ENCODE measurements around the gene ARNT2.
"Not testable (repeated sequence)": the region's sequence is repeated elsewhere in the genome, so short reads cannot be mapped to it uniquely, and the experiment has no call there.

Gene ARNT2

GRCh38 chr15:80404057-80404760, at the start of gene ARNT2:
Gene ARNT2, plus strand, starts transcription at chr15:80404382. Its CDS starts 134 bp downstream, at chr15:80404516.
- no peak for DNase-seq

GRCh38 chr15:80367094-80367493, 37.1 kb upstream of the ARNT2 start:
- no peak for DNase-seq

GRCh38 chr15:80367661-80368060, 36.5 kb upstream of the ARNT2 start:
- no peak for DNase-seq

GRCh38 chr15:80371924-80372323, 32.3 kb upstream of the ARNT2 start:
- no peak for DNase-seq

GRCh38 chr15:80374441-80374840, 29.7 kb upstream of the ARNT2 start:
- DNase-seq: no peak

- no peak for DNase-seq
Measured at GRCh38 chr15:80375968-80376891, 28.0 kb upstream of the ARNT2 start.

- DNase-seq: no peak
Measured at GRCh38 chr15:80379693-80380092, 24.5 kb upstream of the ARNT2 start.

- DNase-seq: no peak
Measured at GRCh38 chr15:80380154-80380553, 24.0 kb upstream of the ARNT2 start.

- DNase-seq: no peak
Measured at GRCh38 chr15:80382285-80382684, 21.9 kb upstream of the ARNT2 start.

- no peak for DNase-seq
Measured at GRCh38 chr15:80384432-80384831, 19.8 kb upstream of the ARNT2 start.

- no peak for DNase-seq
Measured at GRCh38 chr15:80386151-80386550, 18.0 kb upstream of the ARNT2 start.

- DNase-seq: no peak
Measured at GRCh38 chr15:80388326-80388725, 15.9 kb upstream of the ARNT2 start.

- no peak for DNase-seq
Measured at GRCh38 chr15:80389370-80389769, 14.8 kb upstream of the ARNT2 start.

- DNase-seq: not testable (repeated sequence)
Measured at GRCh38 chr15:80390942-80391341, 13.2 kb upstream of the ARNT2 start.

GRCh38 chr15:80395616-80396015, 8.6 kb upstream of the ARNT2 start:
- DNase-seq: no peak

- DNase-seq: no peak
Measured at GRCh38 chr15:80396096-80396495, 8.1 kb upstream of the ARNT2 start.

- DNase-seq: no peak
Measured at GRCh38 chr15:80399508-80399907, 4.7 kb upstream of the ARNT2 start.

- no peak for DNase-seq
Measured at GRCh38 chr15:80401456-80401855, 2.7 kb upstream of the ARNT2 start.

GRCh38 chr15:80402339-80402738, 1.8 kb upstream of the ARNT2 start:
- DNase-seq: no peak

- no peak for DNase-seq
Measured at GRCh38 chr15:80403712-80404056, 498 bp upstream of the ARNT2 start.

- DNase-seq: no peak
Measured at GRCh38 chr15:80404761-80405553, 775 bp downstream of the ARNT2 start.

GRCh38 chr15:80405554-80405850, 1.3 kb downstream of the ARNT2 start:
- no peak for DNase-seq

GRCh38 chr15:80405970-80406369, 1.8 kb downstream of the ARNT2 start:
- DNase-seq: no peak

Measured in activated CD4-positive, CD25-positive, alpha-beta regulatory T cell treated with anti-CD3 and anti-CD28 coated beads, Interleukin-2, amount 50 U/mL, for 72 hours (primary cell).